Measurements from ENCODE around the gene RMC1.

DNA sequence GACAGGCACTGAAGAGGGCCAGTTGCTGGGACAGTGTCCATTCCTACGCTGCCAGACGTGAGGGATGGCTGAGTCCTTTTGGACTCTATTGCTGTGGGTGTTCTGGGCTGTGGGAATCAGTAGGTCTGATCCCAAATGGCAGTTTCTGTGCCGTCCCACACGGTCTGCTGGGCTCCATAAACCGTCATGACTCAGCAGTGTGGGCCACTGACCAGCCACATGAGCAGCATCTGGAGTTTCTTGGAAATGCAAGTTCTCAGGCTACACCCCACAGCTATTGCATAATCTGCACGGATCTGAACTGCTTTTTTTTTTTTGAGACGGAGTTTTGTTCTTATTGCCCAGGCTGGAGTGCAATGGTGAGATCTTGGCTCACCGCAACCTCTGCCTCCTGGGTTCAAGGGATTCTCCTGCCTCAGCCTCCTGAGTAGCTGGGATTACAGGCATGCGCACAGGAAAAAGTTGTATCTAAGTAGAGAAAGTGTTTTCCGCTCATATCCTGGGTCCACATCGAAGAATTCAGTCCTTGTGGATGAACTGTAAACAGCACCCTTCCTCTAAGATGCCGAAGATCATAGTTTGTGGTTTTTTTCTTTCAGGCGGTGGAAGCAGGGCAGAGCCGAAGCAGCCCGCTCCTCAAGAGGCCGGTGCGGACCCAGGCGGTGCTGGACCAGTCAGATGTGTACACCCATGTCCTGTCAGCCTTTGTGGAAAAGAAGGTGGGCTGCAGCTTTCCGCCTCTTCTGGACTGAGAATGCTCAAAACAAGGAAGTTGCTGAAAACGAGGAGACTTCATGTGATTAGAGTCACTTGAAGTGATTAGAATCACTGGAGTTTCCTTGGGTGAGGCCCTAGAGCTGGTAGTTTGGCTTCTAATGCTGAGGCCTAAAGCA, 25.5 kb downstream of the RMC1 start:
- TF ChIP-seq, protein P1, sequence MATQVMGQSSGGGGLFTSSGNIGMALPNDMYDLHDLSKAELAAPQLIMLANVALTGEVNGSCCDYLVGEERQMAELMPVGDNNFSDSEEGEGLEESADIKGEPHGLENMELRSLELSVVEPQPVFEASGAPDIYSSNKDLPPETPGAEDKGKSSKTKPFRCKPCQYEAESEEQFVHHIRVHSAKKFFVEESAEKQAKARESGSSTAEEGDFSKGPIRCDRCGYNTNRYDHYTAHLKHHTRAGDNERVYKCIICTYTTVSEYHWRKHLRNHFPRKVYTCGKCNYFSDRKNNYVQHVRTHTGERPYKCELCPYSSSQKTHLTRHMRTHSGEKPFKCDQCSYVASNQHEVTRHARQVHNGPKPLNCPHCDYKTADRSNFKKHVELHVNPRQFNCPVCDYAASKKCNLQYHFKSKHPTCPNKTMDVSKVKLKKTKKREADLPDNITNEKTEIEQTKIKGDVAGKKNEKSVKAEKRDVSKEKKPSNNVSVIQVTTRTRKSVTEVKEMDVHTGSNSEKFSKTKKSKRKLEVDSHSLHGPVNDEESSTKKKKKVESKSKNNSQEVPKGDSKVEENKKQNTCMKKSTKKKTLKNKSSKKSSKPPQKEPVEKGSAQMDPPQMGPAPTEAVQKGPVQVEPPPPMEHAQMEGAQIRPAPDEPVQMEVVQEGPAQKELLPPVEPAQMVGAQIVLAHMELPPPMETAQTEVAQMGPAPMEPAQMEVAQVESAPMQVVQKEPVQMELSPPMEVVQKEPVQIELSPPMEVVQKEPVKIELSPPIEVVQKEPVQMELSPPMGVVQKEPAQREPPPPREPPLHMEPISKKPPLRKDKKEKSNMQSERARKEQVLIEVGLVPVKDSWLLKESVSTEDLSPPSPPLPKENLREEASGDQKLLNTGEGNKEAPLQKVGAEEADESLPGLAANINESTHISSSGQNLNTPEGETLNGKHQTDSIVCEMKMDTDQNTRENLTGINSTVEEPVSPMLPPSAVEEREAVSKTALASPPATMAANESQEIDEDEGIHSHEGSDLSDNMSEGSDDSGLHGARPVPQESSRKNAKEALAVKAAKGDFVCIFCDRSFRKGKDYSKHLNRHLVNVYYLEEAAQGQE (IDR thresholded peaks at IDR 0.05; ENCODE audit: low read depth): no peak
- TF ChIP-seq EP300 (IDR thresholded peaks at IDR 0.05; ENCODE audit: borderline replicate concordance) (no peak), CREB1 (IDR thresholded peaks at IDR 0.05; ENCODE audit: low read depth) (no peak), EGR1 (IDR thresholded peaks at IDR 0.05) (no peak), TAF1 (IDR thresholded peaks at IDR 0.05; ENCODE audit: low read depth) (no peak), YY1 (IDR thresholded peaks at IDR 0.05; ENCODE audit: low read depth) (no peak), USF1 (IDR thresholded peaks at IDR 0.05) (no peak)
